Keratinocyte (primary cell): Measurements from ENCODE around the gene NR1I2. TPM values are rescaled to one million over a fixed set of nuclear protein-coding genes. Genes with fewer than 3 reads are reported as not detected.

Experiments
- DNase-seq: peaks from one replicate; pipeline ENCODE4 v3.0.0-alpha.2; 2011; ENCODE audit warnings: low read depth, missing footprints, low spot score
- FAIRE-seq: peaks from 2 replicates; lab custom pipeline; 2011; peaks lifted over from hg19 to GRCh38; lab: Jason Lieb, UNC
- H2AFZ ChIP-seq: 2 replicates; pipeline ENCODE4 v1.6.0; 2012; ENCODE audit warnings: low read length, control low read depth, inconsistent platforms; ENCODE audit not compliant: control insufficient read depth
- H3K27ac ChIP-seq: 2 replicates; pipeline ENCODE4 v1.5.1; 2011; ENCODE audit warnings: low read length; ENCODE audit not compliant: control insufficient read depth, insufficient read depth
- H3K27me3 ChIP-seq: 3 replicates; pipeline ENCODE4 v1.6.0; 2011; ENCODE audit warnings: low read length; ENCODE audit not compliant: control insufficient read depth, insufficient read depth; ENCODE audit errors: extremely low read depth
- H3K36me3 ChIP-seq, 2 experiments: 2 replicates in 1 of 2; 3 replicates in 1 of 2; pipeline ENCODE4 v1.5.1; 2011; ENCODE audit warnings: low read length in 2 of 2, mild to moderate bottlenecking in 1 of 2; ENCODE audit not compliant: control insufficient read depth in 2 of 2, insufficient read depth in 2 of 2; ENCODE audit errors: extremely low read depth in 1 of 2
- H3K4me1 ChIP-seq: 3 replicates; pipeline ENCODE4 v1.5.1; 2011; ENCODE audit warnings: low read length; ENCODE audit not compliant: control insufficient read depth, insufficient read depth; ENCODE audit errors: extremely low read depth
- H3K4me2 ChIP-seq: 3 replicates; pipeline ENCODE4 v1.6.0; 2011; ENCODE audit warnings: low read depth, low read length; ENCODE audit not compliant: control insufficient read depth, insufficient read depth; ENCODE audit errors: extremely low read depth
- H3K4me3 ChIP-seq, 3 experiments: fragments of 200-600 bp in 1 of 3; sonication (generic) in 1 of 3; 2 replicates in 2 of 3; 3 replicates in 1 of 3; pipeline ENCODE4 v1.5.1; 2011 to 2016; ENCODE audit warnings: low read length in 3 of 3, mild to moderate bottlenecking in 3 of 3, control low read depth in 2 of 3, inconsistent platforms in 1 of 3, low read depth in 1 of 3, mixed read lengths in 1 of 3, mixed run types in 1 of 3, moderate library complexity in 1 of 3; ENCODE audit not compliant: control insufficient read depth in 2 of 3, insufficient read depth in 2 of 3; ENCODE audit errors: extremely low read depth in 1 of 3
- H3K79me2 ChIP-seq: 2 replicates; pipeline ENCODE4 v1.6.0; 2012; ENCODE audit warnings: low read length; ENCODE audit not compliant: control insufficient read depth, insufficient read depth
- H3K9ac ChIP-seq: 3 replicates; pipeline ENCODE4 v1.6.0; 2011; ENCODE audit warnings: low read length; ENCODE audit not compliant: control insufficient read depth, insufficient read depth; ENCODE audit errors: extremely low read depth
- H3K9me1 ChIP-seq: 3 replicates; pipeline ENCODE4 v1.6.0; 2011; ENCODE audit warnings: low read length; ENCODE audit not compliant: control insufficient read depth, insufficient read depth; ENCODE audit errors: extremely low read depth
- H3K9me3 ChIP-seq: 2 replicates; pipeline ENCODE4 v1.5.1; 2012; ENCODE audit warnings: low read depth, low read length; ENCODE audit not compliant: control insufficient read depth
- H4K20me1 ChIP-seq: 3 replicates; pipeline ENCODE4 v1.6.0; 2011; ENCODE audit warnings: low read length; ENCODE audit not compliant: control insufficient read depth, insufficient read depth; ENCODE audit errors: extremely low read depth
- CTCF ChIP-seq, 3 experiments: IDR thresholded peaks in 1 of 3; conservative IDR thresholded peaks in 1 of 3; optimal IDR thresholded peaks in 1 of 3; 2 replicates in 2 of 3; 3 replicates in 1 of 3; pipeline versions ENCODE3 to v1.5.1; 2011; ENCODE audit warnings: low read length in 3 of 3, mild to moderate bottlenecking in 3 of 3, moderate library complexity in 2 of 3, control low read depth in 1 of 3, inconsistent platforms in 1 of 3; ENCODE audit not compliant: insufficient read depth in 2 of 3; ENCODE audit errors: extremely low read depth in 1 of 3
- EZH2 ChIP-seq: IDR thresholded peaks from one replicate; pipeline ENCODE4 v1.6.1; 2012; ENCODE audit warnings: inconsistent platforms, mild to moderate bottlenecking, low read length, moderate library complexity
- dilution Hi-C: fragments of 300-500 bp; cut with MboI; formaldehyde crosslinking; loops from one replicate; pipeline ENCODE4 v1.7.0; 2020; ENCODE audit warnings: low sequenced_read_pairs; ENCODE audit not compliant: extremely low pct_ligation_motif_present
- polyA plus RNA-seq, 5 experiments: library from polyadenylated mRNA; depleted of rRNA in 3 of 5; stranded (reverse) in 3 of 5; stranded (forward) in 1 of 5; unstranded in 1 of 5; fragments of >200 nt; gene quantifications; 1 replicate in 1 of 5; 2 replicates in 3 of 5; 3 replicates in 1 of 5; pipeline versions ENCODE4 v1.2.1 to v1.2.3, GENCODE V29; 2011 to 2012; ENCODE audit warnings: missing spikeins in 2 of 5, low read depth in 1 of 5, low replicate concordance in 1 of 5

The NR1I2 gene
- polyA plus RNA-seq, 1 donor (not counting 4 experiments of a cell fraction or from before 2014, with no cell fraction given), result not detected

- Histone ChIP-seq H3K27me3 (no peaks in the 10 kb centered on the region), H2AFZ (no peak overlapping the region), H3K79me2 (no peaks in the 10 kb centered on the region), H3K9ac (no peak overlapping the region), H4K20me1 (no peaks in the 10 kb centered on the region), H3K9me1 (no peaks in the 10 kb centered on the region), H3K4me2 (no peak overlapping the region), H3K36me3 (no peaks in the 10 kb centered on the region), H3K27ac (no peak overlapping the region), H3K4me1 (no peaks in the 10 kb centered on the region), H3K4me3 (no peak overlapping the region), H3K9me3 (no peaks in the 10 kb centered on the region)
- TF ChIP-seq EZH2 (no peak), CTCF (optimal IDR thresholded peaks at IDR 0.05 in 1 of 3, IDR thresholded peaks at IDR 0.05 in 1 of 3, conservative IDR thresholded peaks at IDR 0.05 in 1 of 3; ENCODE audit: extremely low read depth in 1 of 3, insufficient read depth in 2 of 3, low read length in 3 of 3) (no peak)
- FAIRE-seq (no peak), DNase-seq (no peak)
- dilution Hi-C loops, result no loop called here
Observed at GRCh38 chr3:119759962-119760361, 21.9 kb upstream of the NR1I2 start.

GRCh38 chr3:119762876-119763275 is 19.0 kb upstream of the NR1I2 start:
- Histone ChIP-seq H3K9me3 (no peaks in the 10 kb centered on the region), H3K9me1 (no peaks in the 10 kb centered on the region), H3K4me2 (no peak overlapping the region), H3K27ac (no peak overlapping the region), H3K9ac (no peak overlapping the region), H3K4me1 (no peaks in the 10 kb centered on the region), H3K36me3 (no peaks in the 10 kb centered on the region), H2AFZ (no peak overlapping the region), H3K27me3 (no peaks in the 10 kb centered on the region), H3K79me2 (no peaks in the 10 kb centered on the region), H4K20me1 (no peaks in the 10 kb centered on the region), H3K4me3 (no peak overlapping the region)
- no peak for DNase-seq
- FAIRE-seq, result no peak
- TF ChIP-seq CTCF (optimal IDR thresholded peaks at IDR 0.05 in 1 of 3, IDR thresholded peaks at IDR 0.05 in 1 of 3, conservative IDR thresholded peaks at IDR 0.05 in 1 of 3; ENCODE audit: extremely low read depth in 1 of 3, insufficient read depth in 2 of 3, low read length in 3 of 3), result no peak
- TF ChIP-seq EZH2, result no peak
- dilution Hi-C loops, result no loop called here
